ENCODE data around the gene IRX4. TPM values are rescaled to one million over a fixed set of nuclear protein-coding genes. Genes with fewer than 3 reads are reported as not detected.

IRX4 gene
- total RNA-seq, 4 donors from 2014 or later = 0.78 to 1.7 TPM; not detected in 2

GRCh38 chr5:1910861-1911772, 28.4 kb upstream of the IRX4 start:
- intact Hi-C loops (cut with DNase I; ENCODE audit: low total_unique reads) = no loop called here
- H3K4me1 ChIP-seq = no peaks in the 10 kb centered on the region
- in situ Hi-C loops (cut with MboI; ENCODE audit: low sequenced_read_pairs in 4 of 4) = no loop called here
- H3K9me3 ChIP-seq = no peaks in the 10 kb centered on the region
- no peak overlapping the region for H3K4me3 ChIP-seq
- peaks cover 0 to 3% (median 0%) of the 10 kb centered on the region in 3 donors for H3K27me3 ChIP-seq
- ATAC-seq (no peak), DNase-seq (no peak)
- TF ChIP-seq POLR2A (IDR thresholded peaks at IDR 0.05) = no peak
- TF ChIP-seq, protein P1, sequence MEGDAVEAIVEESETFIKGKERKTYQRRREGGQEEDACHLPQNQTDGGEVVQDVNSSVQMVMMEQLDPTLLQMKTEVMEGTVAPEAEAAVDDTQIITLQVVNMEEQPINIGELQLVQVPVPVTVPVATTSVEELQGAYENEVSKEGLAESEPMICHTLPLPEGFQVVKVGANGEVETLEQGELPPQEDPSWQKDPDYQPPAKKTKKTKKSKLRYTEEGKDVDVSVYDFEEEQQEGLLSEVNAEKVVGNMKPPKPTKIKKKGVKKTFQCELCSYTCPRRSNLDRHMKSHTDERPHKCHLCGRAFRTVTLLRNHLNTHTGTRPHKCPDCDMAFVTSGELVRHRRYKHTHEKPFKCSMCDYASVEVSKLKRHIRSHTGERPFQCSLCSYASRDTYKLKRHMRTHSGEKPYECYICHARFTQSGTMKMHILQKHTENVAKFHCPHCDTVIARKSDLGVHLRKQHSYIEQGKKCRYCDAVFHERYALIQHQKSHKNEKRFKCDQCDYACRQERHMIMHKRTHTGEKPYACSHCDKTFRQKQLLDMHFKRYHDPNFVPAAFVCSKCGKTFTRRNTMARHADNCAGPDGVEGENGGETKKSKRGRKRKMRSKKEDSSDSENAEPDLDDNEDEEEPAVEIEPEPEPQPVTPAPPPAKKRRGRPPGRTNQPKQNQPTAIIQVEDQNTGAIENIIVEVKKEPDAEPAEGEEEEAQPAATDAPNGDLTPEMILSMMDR (IDR thresholded peaks at IDR 0.05 in 4 of 5, conservative IDR thresholded peaks at IDR 0.05 in 1 of 5) = no peak
- H3K36me3 ChIP-seq = no peaks in the 10 kb centered on the region
- no peak overlapping the region for H3K27ac ChIP-seq

DNA sequence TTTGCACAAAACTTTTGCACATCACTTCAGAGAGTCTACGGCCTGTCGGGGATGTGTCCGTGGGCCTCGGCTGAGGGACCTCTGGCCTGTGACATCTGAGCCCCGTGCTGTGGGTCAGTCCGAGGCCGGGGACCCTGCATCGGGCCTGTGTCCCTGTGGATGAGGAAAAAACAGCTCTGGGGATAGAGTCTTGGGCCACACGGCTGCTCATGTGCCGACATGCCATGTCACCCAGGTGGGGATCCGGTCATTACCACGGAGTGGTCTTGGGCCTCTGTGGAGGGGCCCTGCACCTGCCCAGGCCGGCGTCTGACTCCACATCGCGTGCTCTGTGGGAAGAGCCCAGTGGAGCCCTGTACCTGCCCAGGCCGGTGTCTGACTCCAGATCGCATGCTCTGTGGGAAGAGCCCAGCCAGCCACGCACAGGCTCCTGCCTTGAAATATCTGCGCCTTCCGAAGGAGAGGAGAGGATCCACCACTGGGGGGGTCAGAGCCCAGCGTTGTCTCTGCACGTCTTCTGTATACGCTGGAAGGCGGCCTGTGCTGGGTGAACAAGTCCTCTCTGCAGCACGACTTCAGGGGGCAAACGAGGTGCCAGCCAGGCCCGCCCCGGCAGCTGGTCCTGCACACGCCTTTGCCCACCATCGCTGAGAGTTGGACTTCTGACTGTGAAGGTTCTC, 27.5 kb upstream of the IRX4 start:
- Histone ChIP-seq H3K4me1 (no peaks in the 10 kb centered on the region), H3K27ac (no peak overlapping the region), H3K36me3 (no peaks in the 10 kb centered on the region), H3K4me3 (no peak overlapping the region), H3K27me3 (peaks cover 0 to 4% (median 0%) of the 10 kb centered on the region in 3 donors), H3K9me3 (no peaks in the 10 kb centered on the region)
- intact Hi-C loops (cut with DNase I; ENCODE audit: low total_unique reads) (no loop called here), in situ Hi-C loops (cut with MboI; ENCODE audit: low sequenced_read_pairs in 4 of 4) (no loop called here)
- TF ChIP-seq, protein P1 (IDR thresholded peaks at IDR 0.05 in 4 of 5, conservative IDR thresholded peaks at IDR 0.05 in 1 of 5) = no peak
- TF ChIP-seq POLR2A (IDR thresholded peaks at IDR 0.05) = no peak
- DNase-seq (no peak), ATAC-seq (no peak)

GRCh38 chr5:1909346-1909985, 26.7 kb upstream of the IRX4 start:
- Histone ChIP-seq H3K36me3 (no peaks in the 10 kb centered on the region), H3K27ac (no peak overlapping the region), H3K27me3 (peaks cover 0 to 7% (median 0%) of the 10 kb centered on the region in 3 donors), H3K4me1 (no peaks in the 10 kb centered on the region), H3K4me3 (no peak overlapping the region), H3K9me3 (peaks cover 0 to 2% (median 0%) of the 10 kb centered on the region in 3 donors)
- ATAC-seq (no peak), DNase-seq (no peak)
- in situ Hi-C loops (cut with MboI; ENCODE audit: low sequenced_read_pairs in 4 of 4) (no loop called here), intact Hi-C loops (cut with DNase I; ENCODE audit: low total_unique reads) (no loop called here)
- TF ChIP-seq POLR2A (IDR thresholded peaks at IDR 0.05) = no peak
- TF ChIP-seq, protein P1 (IDR thresholded peaks at IDR 0.05 in 4 of 5, conservative IDR thresholded peaks at IDR 0.05 in 1 of 5) = no peak

GRCh38 chr5:1908931-1909330, 26.2 kb upstream of the IRX4 start:
- in situ Hi-C loops (cut with MboI; ENCODE audit: low sequenced_read_pairs in 4 of 4) = no loop called here
- Histone ChIP-seq H3K4me3 (no peak overlapping the region), H3K27ac (no peak overlapping the region), H3K36me3 (no peaks in the 10 kb centered on the region), H3K4me1 (no peaks in the 10 kb centered on the region), H3K27me3 (peaks cover 0 to 10% (median 0%) of the 10 kb centered on the region in 3 donors), H3K9me3 (peaks cover 0 to 3% (median 0%) of the 10 kb centered on the region in 3 donors)
- DNase-seq (no peak), ATAC-seq (no peak)
- intact Hi-C loops (cut with DNase I; ENCODE audit: low total_unique reads) = no loop called here
- TF ChIP-seq, protein P1 (IDR thresholded peaks at IDR 0.05 in 4 of 5, conservative IDR thresholded peaks at IDR 0.05 in 1 of 5) = no peak
- no peak for TF ChIP-seq POLR2A (IDR thresholded peaks at IDR 0.05)

Data from gastrocnemius medialis (tissue), 4 donors.